HT-29 (cell line): ENCODE measurements around the gene NDUFA7. TPM values are rescaled to one million over a fixed set of nuclear protein-coding genes. Genes with fewer than 3 reads are reported as not detected.
"Not testable (repeated sequence)": the region's sequence is repeated elsewhere in the genome, so short reads cannot be mapped to it uniquely, and the experiment has no call there.

Experiments used
- DNase-seq: peaks from one replicate; pipeline ENCODE4 v3.0.0-alpha.2; 2015; ENCODE audit warnings: low spot score
- total RNA-seq: library from RNA; depleted of rRNA; stranded (reverse); fragments of >200 nt; shearing (Covaris generic); gene quantifications from 2 replicates; pipeline ENCODE4 v1.2.3, GENCODE V29; 2014; rRNA removed

The NDUFA7 gene
- total RNA-seq, 1 experiment from 2014 or later, result 79.7 TPM

DNA sequence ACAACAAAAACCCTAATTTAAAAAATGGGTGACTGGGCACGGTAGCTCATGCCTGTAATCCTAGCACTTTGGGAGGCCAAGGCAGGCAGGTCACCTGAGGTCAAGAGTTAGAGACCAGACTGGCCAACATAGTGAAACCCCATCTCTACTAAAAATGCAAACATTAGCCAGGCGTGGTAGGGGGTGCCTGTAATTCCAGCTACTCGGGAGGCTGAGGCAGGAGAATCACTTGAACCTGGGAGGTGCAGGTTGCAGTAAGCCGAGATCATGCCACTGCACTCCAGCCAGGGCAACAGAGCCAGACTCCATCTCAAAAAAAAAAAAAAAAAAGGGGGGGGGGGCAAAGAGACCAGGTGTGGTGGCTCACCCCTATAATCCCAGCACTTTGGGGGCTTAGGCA, 56.9 kb downstream of the NDUFA7 start:
- DNase-seq, result not testable (repeated sequence)

DNA sequence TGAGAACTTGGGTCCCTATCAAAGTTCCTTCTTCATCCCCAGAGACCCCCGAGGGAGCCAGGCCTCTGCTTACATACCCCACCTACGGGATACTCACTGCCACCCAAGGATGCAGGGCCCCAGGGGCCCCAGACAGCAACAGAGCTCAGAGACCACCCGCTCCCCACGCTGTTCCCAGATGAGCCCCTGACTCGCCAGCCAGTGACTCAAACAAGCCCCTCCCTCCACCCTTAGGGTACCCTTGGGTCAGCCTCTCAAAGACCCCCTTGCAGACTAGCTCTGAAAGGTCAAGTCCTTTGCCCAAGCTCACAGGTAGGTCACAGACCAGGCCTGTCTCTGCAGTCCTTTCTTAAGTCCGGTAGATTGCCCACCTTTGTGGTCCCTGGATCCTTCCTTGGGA, 58.7 kb downstream of the NDUFA7 start:
- DNase-seq, result no peak

DNA sequence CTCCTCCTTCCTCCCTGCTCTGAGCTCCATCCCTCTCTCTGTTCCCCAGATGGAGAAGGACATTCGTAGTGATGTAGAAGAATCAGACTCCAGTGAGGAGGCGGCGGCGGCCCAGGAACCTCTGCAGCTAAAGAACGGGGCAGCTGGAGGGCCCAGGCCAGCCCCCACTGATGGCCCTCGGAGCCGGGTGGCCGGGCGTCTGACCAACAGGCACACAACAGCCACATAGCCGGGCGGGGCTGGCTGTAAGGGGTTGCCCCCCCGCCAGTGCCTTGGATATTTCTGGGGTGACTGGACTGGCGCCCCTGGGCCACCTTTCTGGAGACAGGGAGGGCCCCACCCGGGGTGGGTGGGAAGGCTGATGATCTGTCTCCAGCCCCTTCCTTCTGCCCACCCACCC, 59.3 kb downstream of the NDUFA7 start:
- no peak for DNase-seq

DNA sequence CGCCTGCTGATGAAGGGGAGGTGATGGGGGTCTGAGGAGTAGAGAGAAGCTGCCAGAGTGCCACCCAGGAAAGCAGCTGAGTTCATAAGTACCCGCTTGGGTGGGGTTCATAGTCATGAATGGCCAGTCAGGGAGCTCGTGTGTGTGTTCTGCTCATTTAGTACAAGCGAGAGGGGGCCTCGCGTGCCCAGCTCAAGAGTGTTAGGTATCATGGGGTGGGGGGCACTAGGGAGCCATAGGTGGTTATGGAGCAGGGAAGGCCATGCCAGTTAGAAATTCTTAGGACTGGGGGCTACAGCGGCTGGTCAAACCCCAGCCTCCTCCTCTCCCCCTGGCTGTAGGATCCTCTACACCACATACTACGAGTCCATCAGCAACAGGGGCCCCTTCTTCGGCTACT, 59.8 kb downstream of the NDUFA7 start:
- DNase-seq, result no peak

Other genes starting within 250 kb of the NDUFA7 start
- gene FBN3, start 171.8 kb downstream of the NDUFA7 start, total RNA-seq, result not detected in 2 replicates
- gene CERS4, start 112.0 kb downstream of the NDUFA7 start, total RNA-seq, result not detected in 2 replicates
- gene CD320, start 13.0 kb downstream of the NDUFA7 start, total RNA-seq, result 113 and 120 TPM in 2 replicates
- gene RPS28, start 121 bp upstream of the NDUFA7 start, total RNA-seq, result 1,376 and 1,588 TPM in 2 replicates
- 0.23 and 1.4 TPM in 2 replicates for gene KANK3, start 21.9 kb upstream of the NDUFA7 start, total RNA-seq
- gene ANGPTL4, start 42.8 kb upstream of the NDUFA7 start, total RNA-seq, result 0.20 TPM in 1 of 2 replicates, not detected in the other
- gene RAB11B, start 69.0 kb upstream of the NDUFA7 start, total RNA-seq, result 24.0 and 37.1 TPM in 2 replicates
- 20.0 and 25.2 TPM in 2 replicates for gene MARCHF2, start 91.9 kb upstream of the NDUFA7 start, total RNA-seq
- 162 and 178 TPM in 2 replicates for gene HNRNPM, start 123.6 kb upstream of the NDUFA7 start, total RNA-seq
- gene PRAM1, start 181.3 kb upstream of the NDUFA7 start, total RNA-seq, result not detected in 2 replicates
- gene ZNF414, start 192.8 kb upstream of the NDUFA7 start, total RNA-seq, result 9.8 and 15.7 TPM in 2 replicates